Adipose tissue (tissue), 3 donors: ENCODE measurements around the gene TEX44. TPM values are rescaled to one million over a fixed set of nuclear protein-coding genes. Genes with fewer than 3 reads are reported as not detected.

Experiments
- H3K27ac ChIP-seq: one replicate; pipeline ENCODE4 v1.5.1; 2013; ENCODE audit warnings: low read depth, low read length
- WGBS, 3 donors: extraction: QIAGEN DNeasy Blood & Tissue Kit; methylation state at CpG; one replicate each; pipeline ENCODE4 v1.1.7; 2013; 5-methylcytosine and 5-hydroxymethylcytosine counted together
- polyA plus RNA-seq, 3 donors: library from polyadenylated mRNA; stranded (reverse); fragments of 200-250 nt; gene quantifications; one replicate each; pipeline ENCODE4 v1.2.3, GENCODE V29; 2013
- donor health status: healthy with polysubstance abuse.
- donor health status: Bipolar disorder and iron deficiency.
- donor health status: healthy.

Gene TEX44
- polyA plus RNA-seq, 3 donors, result not detected

- WGBS, 3 donors, result 30 to 35% (median 34%) methylated on average over 12 of the region's 12 CpGs
- no peak overlapping the region for H3K27ac ChIP-seq
Measured at GRCh38 chr2:231601356-231602229, 8.9 kb downstream of the TEX44 start.

DNA sequence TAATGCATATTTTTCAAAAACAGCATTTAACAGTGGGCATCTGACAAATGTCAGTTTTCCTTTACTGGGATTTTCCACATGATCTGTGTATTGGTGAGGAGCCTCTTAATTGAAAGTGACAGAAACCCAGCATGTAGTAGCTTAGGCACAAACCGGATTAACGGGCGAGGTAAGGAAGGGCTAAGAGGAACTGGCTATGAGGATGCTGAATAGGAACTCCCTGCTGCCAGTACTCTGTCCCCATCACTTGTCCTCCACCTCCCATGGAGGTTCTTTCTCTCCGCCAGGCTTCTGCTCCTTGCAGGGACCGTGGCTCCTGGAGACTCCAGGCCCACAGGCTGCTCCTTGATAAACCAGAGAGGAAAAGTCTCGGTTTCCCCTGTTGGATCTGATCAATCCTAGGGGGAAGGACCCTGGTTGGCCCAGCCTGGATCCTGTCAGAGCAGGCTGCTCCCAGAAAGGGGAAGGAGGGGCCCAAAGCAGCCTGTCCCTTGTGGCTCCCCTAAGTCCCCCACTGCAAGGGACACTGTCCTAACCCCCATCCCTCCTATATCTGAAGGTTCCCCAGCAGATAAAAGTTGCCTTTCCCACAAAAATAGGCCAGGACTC is 10.3 kb downstream of the TEX44 start:
- H3K27ac ChIP-seq, result no peak overlapping the region
- WGBS, 3 donors, result 56 to 77% (median 70%) methylated on average over 6 of the region's 6 CpGs

- WGBS, 3 donors, result 8 to 13% (median 9%) methylated on average over 37 to 40 of the region's 40 CpGs
- H3K27ac ChIP-seq, result peak overlapping the region; percentile 88
Measured at GRCh38 chr2:231604101-231604684, 11.5 kb downstream of the TEX44 start.

DNA sequence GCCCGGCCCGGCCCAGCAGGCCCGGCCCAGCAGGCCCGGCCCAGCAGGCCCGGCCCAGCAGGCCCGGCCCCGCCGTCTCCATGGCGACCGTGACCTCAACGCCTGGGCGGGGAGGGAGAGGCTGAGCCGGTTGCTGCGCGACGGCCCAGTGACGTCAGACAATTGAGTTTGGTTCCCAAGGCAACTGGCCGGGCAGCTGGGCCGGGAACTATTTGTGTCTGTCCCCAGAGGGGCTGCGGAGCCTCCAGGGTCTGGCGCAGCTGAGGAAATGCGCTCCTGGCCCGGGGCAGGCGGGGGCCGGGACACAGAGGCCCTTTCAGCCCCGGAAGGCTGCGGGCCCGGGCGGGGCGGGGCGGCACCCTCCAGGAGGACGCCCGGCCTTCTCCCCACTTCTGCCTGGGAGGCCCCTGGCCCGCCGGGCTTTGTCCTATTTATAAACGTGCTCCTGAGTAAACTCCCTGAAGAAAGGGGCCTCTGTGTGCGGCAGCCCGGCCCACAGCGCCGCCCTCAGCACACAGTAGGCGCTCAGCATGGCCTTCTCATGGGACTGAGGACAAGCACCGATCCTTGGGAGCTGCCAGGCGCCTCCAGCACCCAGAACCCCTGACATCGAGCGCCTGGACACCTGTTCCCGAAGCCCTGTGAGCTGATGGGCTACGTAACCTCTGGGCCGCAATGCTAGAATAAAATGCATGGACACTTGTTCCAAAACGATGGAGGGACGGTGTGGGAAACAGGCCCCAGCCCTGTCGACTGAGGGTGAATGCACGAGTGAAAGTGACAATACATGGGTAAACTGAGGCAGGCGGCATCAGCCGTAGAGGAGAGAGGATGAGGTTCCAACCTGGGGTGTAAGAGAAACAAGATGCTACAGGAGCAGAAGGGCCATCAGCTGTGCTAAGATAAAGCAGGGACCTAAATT is 12.3 kb downstream of the TEX44 start:
- peak overlapping the region; percentile 88 for H3K27ac ChIP-seq
- 15 to 20% (median 19%) methylated on average over 45 to 52 of the region's 54 CpGs for WGBS, 3 donors

DNA sequence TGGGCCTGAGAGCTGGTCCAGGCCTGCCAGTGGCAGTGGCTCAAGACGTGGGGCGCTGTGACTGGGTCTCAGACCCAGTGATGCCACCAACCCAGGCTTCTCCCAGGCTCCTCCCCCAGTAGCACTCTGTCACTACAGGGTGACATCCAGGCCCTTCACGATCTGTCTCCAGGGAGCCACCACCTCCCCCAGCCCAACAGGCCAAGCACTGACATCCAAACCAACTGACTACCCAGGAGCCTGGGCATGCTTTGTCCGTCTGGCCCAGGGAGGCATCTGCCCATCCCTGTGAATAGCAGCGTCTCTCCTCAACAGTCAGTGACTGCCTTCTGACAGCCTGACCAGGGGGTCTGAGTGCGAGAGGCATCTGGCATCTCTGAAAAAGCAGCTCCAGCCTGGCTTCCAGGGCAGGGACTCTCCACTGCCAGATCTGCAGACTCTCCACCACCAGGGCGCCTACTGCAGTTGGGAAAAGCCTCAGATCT is 13.0 kb downstream of the TEX44 start:
- H3K27ac ChIP-seq, result no peak overlapping the region
- WGBS, 3 donors, result 87 to 92% (median 87%) methylated on average over 7 of the region's 7 CpGs

GRCh38 chr2:231606941-231607340 is 14.3 kb downstream of the TEX44 start:
- H3K27ac ChIP-seq, result no peak overlapping the region
- 73 to 88% (median 81%) methylated on average over 6 of the region's 6 CpGs for WGBS, 3 donors

- WGBS, 3 donors, result 46 to 67% (median 62%) methylated on average over 9 of the region's 9 CpGs
- no peak overlapping the region for H3K27ac ChIP-seq
Measured at GRCh38 chr2:231611273-231612108, 18.8 kb downstream of the TEX44 start.

GRCh38 chr2:231612109-231612455 is 19.4 kb downstream of the TEX44 start:
- WGBS, 3 donors, result 30 to 42% (median 39%) methylated on average over 10 of the region's 10 CpGs
- peak overlapping the region; percentile 44 for H3K27ac ChIP-seq

DNA sequence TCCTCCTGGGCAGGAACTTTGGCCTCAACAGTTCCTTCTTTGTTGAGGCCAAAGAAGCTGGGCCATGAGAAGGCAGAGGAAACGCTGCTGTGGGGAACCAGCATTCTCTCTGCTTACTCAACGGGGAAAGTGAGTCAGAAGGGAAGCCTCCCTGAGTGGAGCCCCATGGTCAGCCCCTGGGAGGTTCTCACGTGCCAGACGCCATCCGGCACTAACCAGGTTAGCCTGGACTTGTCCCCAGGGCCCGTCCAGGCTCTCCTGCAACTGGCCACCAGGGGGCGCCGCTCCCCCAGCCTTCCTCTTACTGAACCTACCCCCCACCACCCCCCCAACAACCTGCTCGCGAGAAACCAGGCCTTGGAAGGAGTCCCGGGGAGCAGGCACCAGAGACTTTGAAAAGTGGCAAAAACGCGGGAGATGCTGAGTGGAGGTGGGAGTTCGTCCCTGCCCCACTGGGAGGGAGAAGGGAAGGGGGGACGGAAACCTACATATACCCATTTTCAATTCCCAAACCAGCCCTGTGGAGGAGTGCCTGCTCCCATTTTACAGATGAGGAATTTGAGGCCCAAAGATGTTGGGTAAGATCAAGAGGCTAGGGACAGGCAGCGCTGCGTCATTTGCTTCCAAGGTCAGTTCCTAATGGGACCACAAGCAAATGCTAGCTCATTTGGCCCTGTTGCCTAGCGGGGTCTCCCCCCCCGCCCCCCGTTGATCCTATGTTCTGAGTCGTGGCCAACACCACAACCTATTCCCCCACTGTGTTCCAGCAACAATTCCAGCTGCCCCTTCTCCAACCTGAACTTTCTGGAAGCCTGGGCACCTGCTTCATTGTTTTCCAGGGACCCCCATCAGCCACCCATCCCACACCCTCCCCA is 20.0 kb downstream of the TEX44 start:
- WGBS, 3 donors, result 15 to 18% (median 17%) methylated on average over 21 of the region's 21 CpGs
- peak overlapping the region; percentile 44 for H3K27ac ChIP-seq

- WGBS, 3 donors, result 8 to 22% (median 10%) methylated on average over 9 of the region's 9 CpGs
- peak overlapping the region; percentile 15 for H3K27ac ChIP-seq
Measured at GRCh38 chr2:231613331-231613662, 20.6 kb downstream of the TEX44 start.

DNA sequence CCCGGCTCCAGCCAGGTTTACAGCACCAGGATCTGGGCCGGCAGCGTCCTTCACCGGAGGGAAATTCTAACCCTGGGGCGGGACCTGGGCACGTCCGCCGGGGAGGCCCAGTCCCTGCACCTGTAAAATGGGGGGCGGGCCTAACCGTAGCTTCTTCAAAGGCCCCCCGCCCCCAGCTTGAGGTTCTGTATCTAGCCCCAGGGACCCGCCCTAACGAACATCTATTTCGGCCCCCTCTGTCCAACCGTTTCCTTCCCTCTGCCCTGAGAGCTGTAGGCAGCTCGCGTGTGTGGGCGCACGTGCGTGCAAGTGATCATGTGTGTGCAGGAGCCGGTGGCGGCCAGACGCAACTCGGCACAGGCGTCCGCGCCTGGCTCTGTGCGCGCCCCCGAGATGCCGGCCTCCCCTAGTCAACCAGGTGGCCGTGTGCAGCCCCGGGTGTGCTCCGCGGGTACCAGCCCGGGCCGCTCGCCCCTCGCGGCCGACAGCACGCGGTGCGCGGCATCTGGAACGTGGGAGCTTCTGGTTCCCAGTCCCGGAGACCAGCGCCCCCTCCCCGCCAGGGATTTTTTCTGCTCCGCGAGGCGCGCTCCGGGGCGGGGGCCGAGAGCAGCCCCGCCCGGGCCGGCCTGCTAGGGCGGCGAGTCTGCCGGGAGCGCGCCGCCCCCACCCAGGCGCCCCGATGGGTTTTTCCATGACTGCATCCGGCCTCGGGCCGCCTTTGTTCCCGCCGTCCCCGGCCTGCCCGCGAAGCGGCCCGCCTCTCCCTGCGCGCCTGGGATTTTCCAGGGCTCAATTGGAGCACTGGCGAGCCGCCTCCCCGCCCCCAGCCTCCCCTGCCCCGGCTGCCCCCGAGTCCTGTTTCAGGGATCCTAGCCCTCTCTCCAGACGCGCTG is 21.2 kb downstream of the TEX44 start:
- WGBS, 3 donors, result 0 to 1% (median 1%) methylated on average over 73 to 85 of the region's 86 CpGs
- H3K27ac ChIP-seq, result peak overlapping the region; percentile 96

- 1 to 2% (median 2%) methylated on average over 46 of the region's 46 CpGs for WGBS, 3 donors
- H3K27ac ChIP-seq, result peak overlapping the region; percentile 96
Measured at GRCh38 chr2:231614559-231615057, 21.9 kb downstream of the TEX44 start.

DNA sequence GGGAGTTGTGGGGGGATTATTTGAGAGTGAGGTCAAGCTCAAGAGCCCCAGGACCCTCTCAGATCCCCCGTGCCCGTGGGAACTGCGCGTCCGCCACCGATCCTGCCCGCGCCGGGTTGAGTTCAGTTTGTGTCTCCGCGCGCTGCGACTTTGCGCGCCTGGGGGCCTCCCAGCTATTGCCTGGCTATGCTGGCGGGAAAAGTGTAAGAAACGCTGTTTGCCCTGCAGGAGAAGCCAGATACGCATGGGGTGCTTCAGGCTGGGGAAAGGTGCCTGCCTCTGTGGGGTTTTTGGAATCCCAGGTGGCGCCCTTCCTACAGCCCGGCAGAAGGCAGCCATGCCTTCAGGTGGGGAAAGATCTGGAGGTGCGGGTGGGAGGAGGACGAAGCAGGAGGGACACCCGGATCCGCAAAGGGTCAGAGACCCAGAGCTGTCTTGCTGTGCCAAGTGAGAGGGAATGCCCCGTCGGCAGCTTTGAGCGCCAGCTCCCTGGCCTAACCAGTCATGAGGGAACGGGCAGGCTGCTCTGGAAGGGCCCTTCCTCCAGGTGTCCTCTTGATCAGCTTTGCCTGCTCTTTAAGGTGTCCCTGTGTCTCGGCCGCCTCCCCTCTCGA is 22.5 kb downstream of the TEX44 start:
- 34 to 57% (median 40%) methylated on average over 31 of the region's 31 CpGs for WGBS, 3 donors
- H3K27ac ChIP-seq, result peak overlapping the region; percentile 96

DNA sequence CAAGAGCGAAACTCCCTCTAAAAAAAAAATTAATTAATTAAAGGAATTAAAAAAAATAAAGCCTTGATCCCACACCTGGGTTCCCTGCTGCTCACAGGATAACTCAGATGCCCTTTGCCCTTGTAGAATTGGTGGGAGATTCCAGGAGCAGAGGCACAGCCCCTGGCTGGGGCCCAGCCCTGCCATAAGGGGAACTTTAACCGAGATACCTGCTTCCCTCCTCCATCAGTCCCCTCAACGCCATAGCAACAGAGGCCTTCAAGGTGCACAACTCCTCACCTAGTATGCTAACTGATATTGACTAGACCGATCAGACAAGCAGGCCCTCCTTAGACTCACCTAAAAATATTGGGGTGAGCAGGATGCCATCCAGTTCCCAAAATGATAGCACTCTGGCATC is 23.6 kb downstream of the TEX44 start:
- no peak overlapping the region for H3K27ac ChIP-seq
- 83 to 88% (median 85%) methylated on average over 4 of the region's 4 CpGs for WGBS, 3 donors
